Kidney tubule cell (primary cell): ENCODE measurements around the gene ZNF837.
"Not testable (repeated sequence)": the region's sequence is repeated elsewhere in the genome, so short reads cannot be mapped to it uniquely, and the experiment has no call there.

Source experiments
- DNase-seq: peaks from one replicate; pipeline ENCODE4 v3.0.0-alpha.2; 2018; ENCODE audit warnings: low spot score

The ZNF837 gene

GRCh38 chr19:58350001-58350861 lies 30.6 kb downstream of the ZNF837 start:
- peak; percentile 12 for DNase-seq

GRCh38 chr19:58349590-58349989 lies 31.2 kb downstream of the ZNF837 start:
- DNase-seq: no peak

GRCh38 chr19:58348080-58348479 lies 32.8 kb downstream of the ZNF837 start:
- DNase-seq: not testable (repeated sequence)

- DNase-seq: peak; percentile 24
Observed at GRCh38 chr19:58346961-58347929, 33.6 kb downstream of the ZNF837 start.

GRCh38 chr19:58345558-58345957 lies 35.3 kb downstream of the ZNF837 start:
- no peak for DNase-seq

- DNase-seq: peak; percentile 24
Observed at GRCh38 chr19:58338825-58339558, 41.8 kb downstream of the ZNF837 start.

GRCh38 chr19:58338336-58338735 lies 42.5 kb downstream of the ZNF837 start:
- no peak for DNase-seq

GRCh38 chr19:58336820-58337219 lies 44.0 kb downstream of the ZNF837 start:
- DNase-seq: no peak

GRCh38 chr19:58336216-58336615 lies 44.6 kb downstream of the ZNF837 start:
- DNase-seq: no peak

- no peak for DNase-seq
Observed at GRCh38 chr19:58335630-58336029, 45.2 kb downstream of the ZNF837 start.

- no peak for DNase-seq
Observed at GRCh38 chr19:58334691-58335249, 46.1 kb downstream of the ZNF837 start.

GRCh38 chr19:58332697-58333096 lies 48.1 kb downstream of the ZNF837 start:
- DNase-seq: no peak

- DNase-seq: peak; percentile 46
Observed at GRCh38 chr19:58330458-58330857, 50.4 kb downstream of the ZNF837 start.

GRCh38 chr19:58328999-58329398 lies 51.8 kb downstream of the ZNF837 start:
- DNase-seq: no peak

- DNase-seq: peak; percentile 97
Observed at GRCh38 chr19:58326914-58327726, 53.7 kb downstream of the ZNF837 start, which contains the start of gene ZSCAN22. Gene ZSCAN22 (plus strand): TSS chr19:58326994. CDS start chr19:58334803, 7,809 bp downstream.

GRCh38 chr19:58326501-58326913 lies 54.3 kb downstream of the ZNF837 start:
- no peak for DNase-seq

GRCh38 chr19:58325311-58326022 lies 55.4 kb downstream of the ZNF837 start:
- peak; percentile 30 for DNase-seq

GRCh38 chr19:58319241-58319640 lies 61.6 kb downstream of the ZNF837 start:
- no peak for DNase-seq

GRCh38 chr19:58318297-58318696 lies 62.5 kb downstream of the ZNF837 start:
- no peak for DNase-seq
